Endothelial cell of hepatic sinusoid (primary cell): ENCODE data around the gene C2orf92.
"Not testable (repeated sequence)": the region's sequence is repeated elsewhere in the genome, so short reads cannot be mapped to it uniquely, and the experiment has no call there.

Experiments used
- in situ Hi-C: cut with HindIII; loops from 2 replicates; pipeline ENCODE4 v1.10.0; 2017; ENCODE audit warnings: low sequenced_read_pairs

The C2orf92 gene

GRCh38 chr2:97659256-97660043, 10.1 kb upstream of the C2orf92 start:
- in situ Hi-C loops = no loop called here

- in situ Hi-C loops = no loop called here
These were observed 9.3 kb upstream of the C2orf92 start for GRCh38 chr2:97660044-97660774.

GRCh38 chr2:97660775-97661389, 8.6 kb upstream of the C2orf92 start:
- in situ Hi-C loops = no loop called here

GRCh38 chr2:97661927-97662326, 7.6 kb upstream of the C2orf92 start:
- in situ Hi-C loops = no loop called here

- in situ Hi-C loops = no loop called here
These were observed 7.1 kb upstream of the C2orf92 start for GRCh38 chr2:97662386-97662894.

- in situ Hi-C loops = no loop called here
These were observed 6.5 kb upstream of the C2orf92 start for GRCh38 chr2:97662895-97663625.

GRCh38 chr2:97663626-97663961, 5.9 kb upstream of the C2orf92 start:
- in situ Hi-C loops = no loop called here

GRCh38 chr2:97663962-97664635, 5.4 kb upstream of the C2orf92 start, which contains the start of gene ACTR1B:
TSS of gene ACTR1B (minus strand) at chr2:97664044. CDS start at chr2:97663890, 154 bp downstream.
- in situ Hi-C loops = no loop called here

GRCh38 chr2:97664636-97664970, 4.9 kb upstream of the C2orf92 start:
- in situ Hi-C loops = no loop called here

GRCh38 chr2:97670471-97670870, 958 bp downstream of the C2orf92 start:
- in situ Hi-C loops = no loop called here

- in situ Hi-C loops = no loop called here
These were observed 2.0 kb downstream of the C2orf92 start for GRCh38 chr2:97671526-97671925.

GRCh38 chr2:97672606-97673140, 3.2 kb downstream of the C2orf92 start:
- in situ Hi-C loops = not testable (repeated sequence)

- in situ Hi-C loops = no loop called here
These were observed 3.8 kb downstream of the C2orf92 start for GRCh38 chr2:97673182-97673914.

GRCh38 chr2:97673915-97674283, 4.4 kb downstream of the C2orf92 start:
- in situ Hi-C loops = no loop called here

GRCh38 chr2:97675430-97676113, 6.1 kb downstream of the C2orf92 start:
- in situ Hi-C loops = no loop called here

- in situ Hi-C loops = no loop called here
These were observed 7.1 kb downstream of the C2orf92 start for GRCh38 chr2:97676620-97677019.

GRCh38 chr2:97677480-97677879, 8.0 kb downstream of the C2orf92 start:
- in situ Hi-C loops = no loop called here

- in situ Hi-C loops = no loop called here
These were observed 8.8 kb downstream of the C2orf92 start for GRCh38 chr2:97678298-97678697.

GRCh38 chr2:97687235-97687634, 17.7 kb downstream of the C2orf92 start:
- in situ Hi-C loops = not testable (repeated sequence)
